ENCODE data around the gene CNN1.

DNA sequence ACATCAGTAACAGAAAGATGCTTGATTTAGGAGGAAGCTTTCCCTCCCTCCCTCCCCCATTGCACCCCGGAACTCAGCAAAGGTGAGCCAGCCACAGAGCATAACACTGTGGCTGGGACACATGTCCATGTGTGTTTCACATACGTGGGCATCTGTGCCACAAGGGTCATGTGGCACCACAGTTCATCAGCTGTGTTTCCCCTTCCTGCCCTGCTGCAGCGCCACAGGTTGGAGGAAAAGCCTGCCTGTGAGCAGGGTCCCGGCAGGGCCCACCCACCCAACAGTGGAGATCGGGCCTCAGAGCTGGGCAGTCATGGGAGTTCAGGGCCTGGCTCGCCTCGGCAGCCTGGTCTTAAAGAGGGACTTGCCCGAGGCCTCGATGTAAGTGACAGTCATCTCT is 36.0 kb downstream of the CNN1 start:
- no peak for TF ChIP-seq CTCF (IDR thresholded peaks at IDR 0.05)
- no peak for TF ChIP-seq POLR2A (IDR thresholded peaks at IDR 0.05)

All from body of pancreas (tissue), 4 donors.